ENCODE measurements around the gene NDRG3.
"Not testable (repeated sequence)": the region's sequence is repeated elsewhere in the genome, so short reads cannot be mapped to it uniquely, and the experiment has no call there.

NDRG3 gene

GRCh38 chr20:36688630-36689029 is 57.3 kb downstream of the NDRG3 start:
- no peak for DNase-seq (ENCODE audit: low read depth)

GRCh38 chr20:36687850-36688249 is 58.0 kb downstream of the NDRG3 start:
- DNase-seq (ENCODE audit: low read depth): no peak

GRCh38 chr20:36686944-36687343 is 58.9 kb downstream of the NDRG3 start:
- DNase-seq (ENCODE audit: low read depth): no peak

- no peak for DNase-seq (ENCODE audit: low read depth)
Observed at GRCh38 chr20:36686504-36686903, 59.4 kb downstream of the NDRG3 start.

- DNase-seq (ENCODE audit: low read depth): no peak
Observed at GRCh38 chr20:36684747-36685146, 61.1 kb downstream of the NDRG3 start.

GRCh38 chr20:36682311-36682710 is 63.6 kb downstream of the NDRG3 start:
- no peak for DNase-seq (ENCODE audit: low read depth)

- DNase-seq (ENCODE audit: low read depth): no peak
Observed at GRCh38 chr20:36677422-36677771, 68.5 kb downstream of the NDRG3 start.

GRCh38 chr20:36676701-36677421 is 69.0 kb downstream of the NDRG3 start:
- no peak for DNase-seq (ENCODE audit: low read depth)

- DNase-seq (ENCODE audit: low read depth): not testable (repeated sequence)
Observed at GRCh38 chr20:36675545-36675944, 70.3 kb downstream of the NDRG3 start.

GRCh38 chr20:36672991-36673390 is 72.9 kb downstream of the NDRG3 start:
- no peak for DNase-seq (ENCODE audit: low read depth)

GRCh38 chr20:36670665-36671357 is 75.1 kb downstream of the NDRG3 start:
- DNase-seq (ENCODE audit: low read depth): no peak

- no peak for DNase-seq (ENCODE audit: low read depth)
Observed at GRCh38 chr20:36666181-36666740, 79.6 kb downstream of the NDRG3 start.

- DNase-seq (ENCODE audit: low read depth): no peak
Observed at GRCh38 chr20:36663031-36663430, 82.9 kb downstream of the NDRG3 start.

GRCh38 chr20:36658300-36658699 is 87.6 kb downstream of the NDRG3 start:
- DNase-seq (ENCODE audit: low read depth): no peak

- DNase-seq (ENCODE audit: low read depth): no peak
Observed at GRCh38 chr20:36656733-36657132, 89.2 kb downstream of the NDRG3 start.

GRCh38 chr20:36655004-36655403 is 90.9 kb downstream of the NDRG3 start:
- DNase-seq (ENCODE audit: low read depth): no peak

GRCh38 chr20:36654506-36654905 is 91.4 kb downstream of the NDRG3 start:
- no peak for DNase-seq (ENCODE audit: low read depth)

GRCh38 chr20:36653456-36653855 is 92.4 kb downstream of the NDRG3 start:
- no peak for DNase-seq (ENCODE audit: low read depth)

- DNase-seq (ENCODE audit: low read depth): no peak
Observed at GRCh38 chr20:36647196-36648121, 98.4 kb downstream of the NDRG3 start.

- no peak for DNase-seq (ENCODE audit: low read depth)
Observed at GRCh38 chr20:36646678-36647077, 99.2 kb downstream of the NDRG3 start.

- peak; percentile 54 for DNase-seq (ENCODE audit: low read depth)
Observed at GRCh38 chr20:36645998-36646397, 99.9 kb downstream of the NDRG3 start, which contains the start of gene SLA2. Gene SLA2 (minus strand): TSS chr20:36646196. CDS start chr20:36641335, 4,861 bp downstream.

GRCh38 chr20:36645353-36645752 is 100.5 kb downstream of the NDRG3 start:
- DNase-seq (ENCODE audit: low read depth): no peak
